Mammary epithelial cell (primary cell): ENCODE measurements around the gene CCDC112.

Experiments used
- EZH2 ChIP-seq: IDR thresholded peaks from 2 replicates; pipeline ENCODE4 v1.6.1; 2012; ENCODE audit warnings: low read length, inconsistent platforms, borderline replicate concordance
- TF ChIP-seq, protein P1 (sequence below), 2 donors: IDR thresholded peaks in 1 of 2; conservative IDR thresholded peaks in 1 of 2; 2 replicates each; pipeline ENCODE4 v1.5.1; 2011 to 2012; ENCODE audit warnings: inconsistent platforms in 2 of 2, low read length in 2 of 2, mild to moderate bottlenecking in 2 of 2, control low read depth in 1 of 2, low read depth in 1 of 2; ENCODE audit not compliant: insufficient read depth in 1 of 2; ENCODE audit errors: extremely low read depth in 1 of 2

DNA sequence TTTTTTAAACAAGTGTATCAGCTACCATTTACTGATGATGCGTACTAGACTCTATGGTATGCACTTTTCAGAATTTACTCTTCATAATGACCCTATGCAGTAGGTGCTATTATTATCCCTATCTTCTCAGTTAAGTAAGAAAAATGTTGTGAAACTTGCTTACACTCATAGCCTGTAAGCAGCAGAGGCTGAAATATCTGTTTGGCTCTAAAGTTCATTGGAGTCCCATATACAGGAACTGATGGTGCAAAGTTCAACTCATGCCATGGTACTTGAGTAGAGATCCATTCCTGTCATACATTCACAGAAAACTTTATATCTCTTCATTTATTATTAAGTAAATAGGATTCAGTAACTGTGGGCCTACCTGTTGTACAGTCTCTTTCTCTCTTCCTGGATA is 41.4 kb upstream of the CCDC112 start:
- TF ChIP-seq, protein P1, sequence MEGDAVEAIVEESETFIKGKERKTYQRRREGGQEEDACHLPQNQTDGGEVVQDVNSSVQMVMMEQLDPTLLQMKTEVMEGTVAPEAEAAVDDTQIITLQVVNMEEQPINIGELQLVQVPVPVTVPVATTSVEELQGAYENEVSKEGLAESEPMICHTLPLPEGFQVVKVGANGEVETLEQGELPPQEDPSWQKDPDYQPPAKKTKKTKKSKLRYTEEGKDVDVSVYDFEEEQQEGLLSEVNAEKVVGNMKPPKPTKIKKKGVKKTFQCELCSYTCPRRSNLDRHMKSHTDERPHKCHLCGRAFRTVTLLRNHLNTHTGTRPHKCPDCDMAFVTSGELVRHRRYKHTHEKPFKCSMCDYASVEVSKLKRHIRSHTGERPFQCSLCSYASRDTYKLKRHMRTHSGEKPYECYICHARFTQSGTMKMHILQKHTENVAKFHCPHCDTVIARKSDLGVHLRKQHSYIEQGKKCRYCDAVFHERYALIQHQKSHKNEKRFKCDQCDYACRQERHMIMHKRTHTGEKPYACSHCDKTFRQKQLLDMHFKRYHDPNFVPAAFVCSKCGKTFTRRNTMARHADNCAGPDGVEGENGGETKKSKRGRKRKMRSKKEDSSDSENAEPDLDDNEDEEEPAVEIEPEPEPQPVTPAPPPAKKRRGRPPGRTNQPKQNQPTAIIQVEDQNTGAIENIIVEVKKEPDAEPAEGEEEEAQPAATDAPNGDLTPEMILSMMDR (conservative IDR thresholded peaks at IDR 0.05 in 1 of 2, IDR thresholded peaks at IDR 0.05 in 1 of 2; ENCODE audit: extremely low read depth in 1 of 2, insufficient read depth in 1 of 2, low read depth in 1 of 2, low read length in 2 of 2) = no peak
- TF ChIP-seq EZH2 = no peak
